GM18861 (cell line): ENCODE results near the gene PEPD.

Source experiments
- ATAC-seq: cut with Tn5 transposase; IDR thresholded peaks from one replicate; pipeline ENCODE4 v1.9.1; 2021; ENCODE audit not compliant: unreplicated experiment

Gene PEPD

GRCh38 chr19:33339016-33339984, 182.3 kb downstream of the PEPD start:
- ATAC-seq, result no peak
